ENCODE data around the gene AFAP1L1. TPM values are rescaled to one million over a fixed set of nuclear protein-coding genes. Genes with fewer than 3 reads are reported as not detected.

Gene AFAP1L1
- total RNA-seq: 10 to 100 TPM; 17.9 to 30.3 TPM
- long read RNA-seq, donor 1, full-length matches to known transcripts: 4 of 13 reads
- long read RNA-seq, donor 1, partial matches to known transcripts: 5 of 13 reads
- long read RNA-seq, donor 1, other reads (novel, unspliced or antisense): 4 of 13 reads
- long read RNA-seq, donor 2, full-length matches to known transcripts: 19 of 34 reads
- long read RNA-seq, donor 2, partial matches to known transcripts: 10 of 34 reads
- long read RNA-seq, donor 2, other reads (novel, unspliced or antisense): 5 of 34 reads

DNA sequence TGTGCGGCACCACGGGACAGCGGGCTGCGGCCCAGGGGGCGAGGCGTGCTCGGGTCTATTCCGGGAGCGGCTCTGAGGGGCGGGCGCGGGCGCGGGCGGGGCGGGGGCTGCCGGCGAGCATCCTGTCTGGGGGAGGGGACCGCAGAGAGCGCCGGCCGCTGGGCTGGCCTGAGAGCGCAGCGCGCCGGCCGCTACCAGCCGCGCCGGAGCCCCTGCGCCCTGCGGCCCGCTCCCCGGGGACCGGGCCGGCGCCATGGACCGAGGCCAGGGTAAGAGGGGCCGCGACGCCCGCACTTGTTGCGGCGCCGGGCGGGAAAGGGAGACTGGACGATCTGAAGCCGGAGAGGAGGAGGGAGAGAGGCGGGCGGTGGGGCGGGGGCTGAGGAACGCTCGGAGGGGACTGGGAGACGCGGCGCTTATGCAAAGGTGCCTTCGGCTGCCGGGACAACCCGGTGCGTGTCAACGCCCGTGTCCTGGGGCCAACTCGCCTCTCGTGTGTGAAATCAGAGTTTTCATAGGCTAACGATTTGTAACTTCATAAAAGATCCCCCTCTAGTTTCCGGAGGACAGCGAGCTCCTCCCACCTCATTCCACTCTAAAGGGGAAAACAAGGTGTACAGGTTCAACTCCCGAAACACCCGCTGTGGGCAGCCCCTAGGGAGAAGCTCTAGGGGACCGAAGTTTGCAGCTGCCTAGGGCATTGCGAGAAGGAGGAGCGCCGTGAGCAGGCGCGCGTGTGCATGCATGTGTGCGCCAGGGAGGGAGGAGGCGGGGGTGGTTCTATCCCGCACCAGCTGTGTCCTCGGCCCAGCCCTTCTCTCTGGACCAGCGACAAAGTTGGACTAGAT is at the start of gene AFAP1L1:
Gene AFAP1L1 (plus strand): TSS at position 144 of the 848 bp plus-strand sequence. CDS start 110 bp downstream, at position 254.
- DNase-seq (ENCODE audit: low spot score): peak; percentile 89
- intact Hi-C loops (cut with DNase I): loop anchor here in 1 of 2 donors (1.0 kb wide), 1 partner anchor 16 kb away; no protein-coding TSS in a partner anchor

DNA sequence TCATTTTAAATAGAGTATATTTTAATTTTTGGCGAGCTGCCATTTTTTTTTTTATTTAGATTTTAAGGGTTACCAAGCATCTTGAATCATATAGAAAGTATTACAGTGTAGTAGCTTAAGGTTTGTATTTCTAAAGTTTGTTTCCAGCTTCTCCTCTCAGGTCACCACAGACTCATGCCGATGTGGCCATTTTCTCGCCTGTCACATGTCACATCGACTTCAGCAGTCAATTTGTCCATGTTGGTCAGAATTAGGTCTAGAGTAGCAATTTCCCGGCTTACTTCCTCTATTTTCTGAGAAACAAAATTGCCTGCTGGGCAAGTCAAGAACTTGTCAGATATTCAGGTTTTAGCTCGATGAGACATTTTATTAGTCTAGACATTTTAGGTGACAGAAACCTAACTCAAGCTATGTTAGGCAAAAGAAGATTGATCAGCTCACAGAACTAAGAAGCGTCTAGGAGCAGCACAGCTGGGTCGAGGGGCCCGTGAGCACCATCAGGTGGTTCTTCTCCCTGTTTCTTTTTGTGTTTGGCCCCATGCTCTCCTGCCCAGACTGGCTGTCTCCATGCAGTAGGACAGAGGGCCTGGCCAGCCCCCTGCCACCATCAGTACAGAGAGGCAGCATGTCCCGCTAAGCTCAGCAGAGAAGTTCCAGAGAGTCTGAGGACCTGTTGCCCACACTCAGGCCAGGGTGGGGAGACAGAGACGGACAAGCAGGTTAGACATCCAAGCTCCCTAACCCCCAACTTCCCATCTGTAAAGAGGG is 48.4 kb upstream of the AFAP1L1 start:
- no peak for DNase-seq (ENCODE audit: low spot score)
- intact Hi-C loops (cut with DNase I): no loop called here

GRCh38 chr5:149224282-149224681 is 47.4 kb upstream of the AFAP1L1 start:
- DNase-seq (ENCODE audit: low spot score): no peak
- intact Hi-C loops (cut with DNase I): no loop called here

DNA sequence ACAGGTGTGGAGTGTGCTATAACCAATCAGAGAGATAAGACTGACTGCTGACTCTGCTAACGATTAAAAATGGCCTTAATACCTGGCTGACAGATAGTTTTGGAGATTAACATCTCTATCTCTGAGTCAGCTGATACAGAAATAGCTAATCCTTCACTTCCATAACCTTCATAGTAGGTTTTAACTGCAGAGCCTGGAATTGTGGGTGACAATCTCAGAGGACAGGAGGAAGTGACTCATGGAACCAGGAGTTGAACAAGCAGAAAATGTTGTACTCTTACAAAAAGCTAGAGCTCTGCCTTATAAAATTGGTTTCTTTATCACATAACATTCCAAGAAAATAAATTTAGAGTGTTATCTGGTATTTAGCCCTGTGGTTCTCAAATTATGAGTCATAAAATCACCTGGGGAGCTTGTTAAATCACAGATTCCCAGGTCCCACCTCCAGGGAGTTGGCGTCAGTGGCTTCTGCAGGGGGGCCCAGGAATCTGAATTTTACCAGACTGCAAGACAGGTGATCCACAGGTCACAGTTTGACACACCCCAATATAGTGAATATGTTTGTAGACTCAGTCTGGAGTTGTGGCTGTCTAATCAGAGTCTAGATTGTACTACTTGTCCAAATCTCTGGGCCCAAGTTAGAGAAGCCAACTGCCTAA is 44.4 kb upstream of the AFAP1L1 start:
- intact Hi-C loops (cut with DNase I): loop anchor here (5.0 kb wide), 1 partner anchor 85 kb away; the partner anchor contains the start of gene ABLIM3 (in 2 of the 2)
- no peak for DNase-seq (ENCODE audit: low spot score)

DNA sequence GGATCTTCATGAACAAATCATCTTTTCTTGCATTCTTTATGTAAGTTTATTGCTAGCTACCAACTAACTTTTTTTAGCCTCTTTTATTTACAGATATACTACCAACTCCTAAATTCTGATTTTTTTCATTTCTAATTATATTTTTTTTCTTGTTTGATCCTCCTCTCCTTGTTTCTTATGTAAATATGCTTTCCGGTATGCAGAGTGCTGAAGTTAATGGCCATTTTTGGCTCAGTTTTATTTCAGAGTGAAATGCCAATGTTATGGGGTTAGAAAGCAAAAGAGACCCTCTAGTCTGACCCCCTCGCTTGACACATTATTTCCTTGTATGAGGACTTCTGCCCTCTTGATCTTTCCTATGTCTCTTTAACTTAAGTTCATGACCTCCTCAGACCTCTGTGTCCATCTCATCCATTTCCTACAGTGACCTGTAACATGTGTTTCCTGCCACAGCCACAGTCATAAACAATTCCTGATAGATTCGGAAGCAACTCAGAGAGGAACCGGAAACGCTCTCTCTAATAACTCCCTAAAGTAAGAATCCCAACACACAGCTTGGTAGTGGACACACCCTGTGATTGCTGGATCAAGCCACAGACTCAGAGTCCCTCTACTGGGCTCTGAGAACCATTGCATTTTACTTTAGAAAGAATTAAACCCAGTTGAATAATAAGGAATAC is 42.9 kb upstream of the AFAP1L1 start:
- no peak for DNase-seq (ENCODE audit: low spot score)
- intact Hi-C loops (cut with DNase I): loop anchor here (5.0 kb wide), 1 partner anchor 86 kb away; the partner anchor contains the start of gene ABLIM3 (in 2 of the 2)

- intact Hi-C loops (cut with DNase I): loop anchor here (5.0 kb wide), 1 partner anchor 87 kb away; the partner anchor contains the start of gene ABLIM3 (in 2 of the 2)
- no peak for DNase-seq (ENCODE audit: low spot score)
Measured at GRCh38 chr5:149229298-149229937, 42.2 kb upstream of the AFAP1L1 start.

DNA sequence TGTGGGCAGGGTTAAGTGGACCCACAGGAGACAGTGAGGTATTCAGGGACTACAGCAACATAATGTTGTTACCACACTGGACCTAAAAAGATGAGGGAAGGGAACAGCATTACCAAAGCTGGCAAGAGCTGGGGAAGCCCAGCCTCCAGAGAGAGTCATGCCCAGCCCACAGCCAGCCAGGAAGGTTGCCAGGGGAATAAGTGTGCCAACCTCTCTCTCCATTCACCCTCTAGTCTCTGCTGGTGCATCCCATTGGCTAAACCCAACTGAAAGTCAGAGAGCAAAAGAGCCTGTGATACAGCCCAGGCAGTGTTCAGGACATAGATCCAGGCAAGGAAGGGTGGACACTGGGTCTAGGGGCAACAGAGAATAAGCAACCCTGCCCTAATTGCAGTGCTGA is 35.8 kb upstream of the AFAP1L1 start:
- no peak for DNase-seq (ENCODE audit: low spot score)
- intact Hi-C loops (cut with DNase I): no loop called here

GRCh38 chr5:149237662-149238061 is 34.0 kb upstream of the AFAP1L1 start:
- no peak for DNase-seq (ENCODE audit: low spot score)
- intact Hi-C loops (cut with DNase I): no loop called here

GRCh38 chr5:149238540-149238939 is 33.1 kb upstream of the AFAP1L1 start:
- intact Hi-C loops (cut with DNase I): no loop called here

GRCh38 chr5:149239917-149240316 is 31.7 kb upstream of the AFAP1L1 start:
- intact Hi-C loops (cut with DNase I): no loop called here
- DNase-seq (ENCODE audit: low spot score): no peak

More at GRCh38 chr5:149238540-149238939, 33.1 kb upstream of the AFAP1L1 start:
- no peak for DNase-seq (ENCODE audit: low spot score)

GRCh38 chr5:149240354-149240998 is 31.2 kb upstream of the AFAP1L1 start:
- intact Hi-C loops (cut with DNase I): no loop called here

DNA sequence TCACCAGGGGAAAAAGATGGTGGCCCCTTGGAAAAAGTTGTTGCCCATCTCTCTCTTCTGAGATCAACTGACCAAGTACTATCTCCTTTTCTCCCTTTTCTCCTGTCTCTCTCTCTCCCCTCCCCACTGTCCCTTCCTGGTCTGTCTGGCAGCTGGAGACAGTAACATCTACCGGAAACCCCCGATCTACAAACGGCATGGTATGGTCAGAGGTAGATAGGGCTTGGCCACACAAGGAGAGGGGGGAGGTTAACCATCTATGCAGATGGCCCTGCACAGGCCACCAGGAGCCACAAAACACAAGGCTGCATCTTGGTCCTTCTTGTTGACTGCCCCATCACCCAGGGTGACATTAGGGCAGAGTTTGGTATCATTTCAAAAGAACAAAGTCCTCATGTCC is 29.3 kb upstream of the AFAP1L1 start:
- intact Hi-C loops (cut with DNase I): no loop called here
- DNase-seq (ENCODE audit: low spot score): no peak

More at GRCh38 chr5:149240354-149240998, 31.2 kb upstream of the AFAP1L1 start:
- DNase-seq (ENCODE audit: low spot score): peak; percentile 88

DNA sequence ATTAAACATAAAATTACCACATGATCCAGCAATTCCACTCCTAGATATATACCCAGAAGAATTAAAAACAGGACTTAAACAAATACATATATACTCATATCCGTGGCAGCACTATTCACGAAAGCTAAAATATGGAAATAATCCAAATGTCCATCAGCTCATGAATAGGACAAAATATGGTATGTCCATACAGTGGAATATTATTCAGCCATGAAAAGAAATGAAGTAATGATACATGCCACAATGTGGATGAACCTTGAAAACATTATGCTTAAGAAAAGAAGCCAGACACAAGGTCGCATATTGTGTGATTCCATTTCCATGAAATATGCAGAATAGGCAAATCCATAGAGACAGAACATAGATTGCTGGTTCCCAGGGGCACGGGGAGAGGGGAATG is 24.8 kb upstream of the AFAP1L1 start:
- no peak for DNase-seq (ENCODE audit: low spot score)
- intact Hi-C loops (cut with DNase I): no loop called here

DNA sequence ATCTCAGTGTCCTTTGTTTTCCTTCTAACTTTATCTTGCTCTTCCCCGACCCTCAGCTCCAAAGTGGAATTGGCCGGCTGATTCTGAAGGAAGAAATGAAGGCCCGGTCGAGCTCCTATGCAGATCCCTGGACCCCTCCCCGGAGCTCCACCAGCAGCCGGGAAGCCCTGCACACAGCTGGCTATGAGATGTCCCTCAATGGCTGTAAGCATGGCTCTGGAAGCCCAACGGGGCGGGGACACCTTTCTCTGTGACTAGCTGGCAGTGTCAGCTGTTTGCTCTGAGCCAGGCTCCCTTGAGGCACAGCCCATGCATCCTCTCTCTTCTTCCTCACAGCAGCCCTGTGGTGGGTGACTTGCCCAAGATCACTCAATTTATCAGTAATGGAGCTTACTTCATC is 23.9 kb upstream of the AFAP1L1 start:
- intact Hi-C loops (cut with DNase I): no loop called here
- DNase-seq (ENCODE audit: low spot score): no peak

DNA sequence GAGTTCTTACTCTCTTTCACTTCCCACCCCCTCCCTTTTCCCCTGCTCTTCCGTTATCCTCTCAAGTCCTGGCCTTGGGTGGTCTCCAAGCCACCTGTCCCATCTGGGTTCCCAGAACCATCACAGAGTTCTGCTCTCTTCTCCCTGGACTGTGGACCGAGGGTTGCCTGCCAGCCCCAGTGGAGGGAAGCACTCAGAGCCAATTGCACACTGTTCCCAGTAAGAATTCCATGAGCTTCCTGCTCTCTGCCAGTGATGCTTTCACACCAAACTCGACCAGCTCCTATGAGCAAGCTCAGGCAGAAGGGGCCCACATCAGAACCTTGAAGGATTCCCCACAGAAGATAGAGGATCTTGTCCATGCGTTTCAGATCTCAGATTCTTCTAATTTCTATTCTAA is 20.1 kb upstream of the AFAP1L1 start:
- intact Hi-C loops (cut with DNase I): no loop called here
- no peak for DNase-seq (ENCODE audit: low spot score)

DNA sequence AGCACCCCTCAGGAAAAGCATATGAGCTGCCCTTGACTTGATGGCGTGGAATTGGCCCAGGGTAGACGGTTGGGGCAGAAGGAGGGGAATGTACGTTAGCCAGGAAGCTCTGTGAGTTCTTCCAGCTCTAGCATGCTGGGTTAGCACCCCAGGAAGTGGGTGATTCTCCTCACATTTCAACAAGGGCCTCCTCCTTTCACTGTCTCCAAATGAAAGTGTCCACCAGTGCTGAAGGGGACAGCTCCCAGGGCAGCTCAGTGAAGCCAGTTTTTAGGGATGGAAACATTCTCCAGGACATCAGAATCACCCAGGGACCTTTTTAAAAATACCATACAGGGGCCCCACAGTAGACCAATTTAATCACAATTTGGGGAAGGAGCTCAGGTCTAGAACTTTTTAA is 17.2 kb upstream of the AFAP1L1 start:
- DNase-seq (ENCODE audit: low spot score): no peak

DNA sequence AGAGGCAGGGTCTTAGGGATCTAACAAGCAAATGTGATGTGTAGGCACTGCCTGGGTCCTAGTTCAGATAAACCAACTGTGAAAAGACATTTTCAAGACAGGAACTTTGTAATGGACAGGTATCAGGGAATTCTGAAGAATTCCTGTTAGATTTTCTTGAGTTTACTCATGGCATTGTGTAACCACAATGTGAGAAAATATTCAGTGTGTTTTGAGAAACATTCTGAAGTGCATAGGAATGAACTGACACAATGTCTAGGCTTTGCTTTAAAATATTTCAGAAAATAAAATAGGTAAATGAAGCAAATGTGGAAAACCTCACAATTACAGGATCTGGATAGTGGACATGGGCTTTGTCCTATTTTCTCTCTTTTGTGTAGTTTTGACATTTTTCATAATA is 15.2 kb upstream of the AFAP1L1 start:
- intact Hi-C loops (cut with DNase I): no loop called here
- DNase-seq (ENCODE audit: low spot score): no peak

More for the DNA sequence above, 17.2 kb upstream of the AFAP1L1 start:
- intact Hi-C loops (cut with DNase I): no loop called here

DNA sequence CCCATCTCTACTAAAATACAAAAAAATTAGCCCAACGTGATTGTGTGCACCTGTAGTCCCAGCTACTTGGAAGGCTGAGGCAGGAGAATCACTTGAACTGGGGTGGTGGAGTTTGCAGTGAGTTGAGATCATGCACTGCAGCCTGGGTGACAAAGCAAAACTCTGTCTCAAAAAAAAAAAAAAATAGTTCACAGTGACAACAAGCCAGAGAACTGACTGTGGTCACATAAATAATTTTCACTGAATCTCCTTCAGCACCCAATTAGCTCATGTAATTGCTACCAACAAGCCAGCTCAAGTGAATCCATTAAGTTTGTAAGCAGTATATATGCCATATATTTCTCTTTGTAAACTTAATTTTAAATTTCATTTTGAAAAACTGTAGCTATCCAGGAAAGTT is 14.5 kb upstream of the AFAP1L1 start:
- intact Hi-C loops (cut with DNase I): no loop called here
- DNase-seq (ENCODE audit: low spot score): no peak
